SIG-M5 (cell line): ENCODE results near the gene CHRNA5.
"Not testable (repeated sequence)": the region's sequence is repeated elsewhere in the genome, so short reads cannot be mapped to it uniquely, and the experiment has no call there.

Experiments used
- DNase-seq: peaks from one replicate; lab custom pipeline; 2025; lab: John Stamatoyannopoulos, UW

Gene CHRNA5

DNA sequence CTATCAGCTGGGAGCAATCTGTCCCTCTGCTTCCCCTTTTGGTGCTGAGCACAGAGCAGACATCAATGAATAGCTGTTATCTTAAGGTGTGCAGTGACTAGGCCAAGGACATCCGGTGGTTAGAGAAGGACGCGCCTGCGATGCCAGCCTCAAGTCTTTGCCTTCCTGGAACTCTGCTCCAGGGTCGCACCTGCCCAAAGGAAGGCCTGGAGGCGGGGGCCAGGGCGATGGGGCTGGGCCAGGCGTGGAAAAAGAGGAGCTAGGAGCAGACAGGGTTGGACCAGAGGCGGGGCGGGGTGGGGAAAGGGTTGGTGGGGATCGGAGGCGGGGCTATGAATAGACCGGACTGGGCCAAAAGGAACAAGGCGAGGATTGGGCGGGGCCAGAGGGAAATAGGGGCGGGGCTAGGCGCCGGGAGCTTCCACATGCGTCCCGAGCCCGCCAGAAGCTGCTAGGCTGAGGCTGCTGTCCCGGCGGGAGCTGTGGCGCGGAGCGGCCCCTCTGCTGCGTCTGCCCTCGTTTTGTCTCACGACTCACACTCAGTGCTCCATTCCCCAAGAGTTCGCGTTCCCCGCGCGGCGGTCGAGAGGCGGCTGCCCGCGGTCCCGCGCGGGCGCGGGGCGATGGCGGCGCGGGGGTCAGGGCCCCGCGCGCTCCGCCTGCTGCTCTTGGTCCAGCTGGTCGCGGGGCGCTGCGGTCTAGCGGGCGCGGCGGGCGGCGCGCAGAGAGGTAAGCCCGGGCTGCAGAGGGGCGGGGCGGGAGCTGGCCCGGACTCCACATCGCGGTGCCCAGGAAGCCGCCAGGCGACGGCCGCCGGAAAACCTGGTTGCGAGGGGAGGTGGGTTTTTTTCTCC lies at the start of gene CHRNA5:
CHRNA5 (plus strand) TSS at position 424 of the 854 bp plus-strand sequence; CDS start at position 624, 200 bp downstream.
- DNase-seq = no peak

DNA sequence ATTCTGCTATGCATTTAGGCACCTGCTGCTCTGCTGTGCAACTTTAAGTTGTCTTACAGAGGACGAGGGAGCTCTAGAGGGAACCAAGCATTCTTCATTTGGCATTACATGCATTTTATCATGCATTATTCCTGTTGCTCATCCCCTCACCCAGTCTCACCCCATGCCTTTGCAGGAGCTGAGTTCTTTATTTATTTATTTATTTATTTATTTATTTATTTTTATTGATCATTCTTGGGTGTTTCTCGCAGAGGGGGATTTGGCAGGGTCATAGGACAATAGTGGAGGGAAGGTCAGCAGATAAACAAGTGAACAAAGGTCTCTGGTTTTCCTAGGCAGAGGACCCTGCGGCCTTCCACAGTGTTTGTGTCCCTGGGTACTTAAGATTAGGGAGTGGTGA lies 45.3 kb upstream of the CHRNA5 start:
- DNase-seq = not testable (repeated sequence)

DNA sequence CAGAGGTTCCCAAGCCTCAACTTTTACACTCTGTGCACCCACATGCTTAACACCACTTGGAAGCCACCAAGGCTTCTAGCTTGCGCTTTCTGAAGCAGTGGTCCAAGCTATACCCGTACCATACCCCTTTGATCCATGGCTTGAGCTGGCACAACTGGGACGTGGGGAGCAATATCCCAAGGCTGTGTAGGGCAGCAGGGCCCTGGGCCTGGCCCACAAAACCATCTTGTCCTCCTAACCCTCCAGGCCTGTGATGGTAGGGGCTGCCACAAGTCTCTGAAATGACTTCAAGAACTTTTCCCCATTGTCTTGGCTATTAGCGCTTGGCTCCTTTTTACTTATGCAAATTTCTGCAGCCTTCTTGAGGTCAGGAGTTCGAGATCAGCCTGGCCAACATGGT lies 41.1 kb upstream of the CHRNA5 start:
- DNase-seq = no peak

DNA sequence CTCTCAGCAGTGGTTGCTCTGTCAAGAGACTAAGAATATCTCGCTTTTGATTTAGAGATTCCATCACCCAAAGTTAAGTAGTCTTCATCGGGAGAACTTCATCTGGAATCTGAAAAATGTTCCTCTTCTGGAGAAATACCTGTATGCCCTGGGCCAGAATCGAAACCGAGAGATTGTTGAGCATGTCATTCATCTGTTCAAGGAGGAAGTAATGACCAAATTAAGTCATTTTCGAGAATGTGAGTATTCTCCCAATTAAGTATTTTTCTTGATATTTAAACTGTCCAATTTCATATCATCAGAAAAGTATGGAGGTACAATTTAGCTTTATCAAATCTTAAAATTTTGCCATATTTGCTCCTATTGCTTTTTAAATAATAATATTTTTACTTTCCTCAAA lies 38.0 kb upstream of the CHRNA5 start:
- no peak for DNase-seq

DNA sequence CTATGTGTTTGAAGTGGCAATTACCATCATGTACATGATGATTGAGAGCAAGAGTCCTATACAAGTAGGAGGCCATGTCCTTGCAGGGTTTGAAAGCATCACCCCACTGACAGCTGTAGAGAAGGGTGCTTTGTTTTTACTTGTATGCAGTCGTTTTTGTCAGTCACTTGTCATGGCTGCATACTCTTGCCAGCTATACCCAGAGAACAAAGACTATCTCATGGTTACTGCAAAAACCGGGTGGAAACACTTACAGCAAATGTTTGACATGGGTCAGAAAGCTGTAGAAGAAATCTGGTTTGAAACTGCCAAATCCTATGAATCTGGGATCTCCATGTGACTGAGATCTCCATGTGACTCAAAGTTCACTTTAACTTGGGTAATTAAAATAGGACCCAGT lies 32.0 kb upstream of the CHRNA5 start:
- no peak for DNase-seq

DNA sequence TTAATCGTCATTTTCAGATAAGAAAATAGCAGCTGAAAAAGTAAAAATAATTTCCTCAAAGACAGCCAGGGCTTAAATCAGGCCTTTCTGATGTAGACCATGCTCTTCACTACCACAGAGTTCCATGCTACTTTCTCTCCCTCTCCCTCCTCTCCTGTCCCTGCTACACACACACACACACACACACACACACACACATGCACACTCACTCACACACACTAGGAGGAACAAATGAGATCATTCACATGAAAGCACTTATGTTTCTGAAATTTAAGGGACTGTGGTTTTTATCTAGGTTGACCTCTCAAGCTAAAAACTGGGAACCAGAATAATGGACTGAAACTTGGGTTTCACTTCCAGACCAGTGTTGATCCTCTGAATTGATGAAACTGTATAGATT lies 29.2 kb upstream of the CHRNA5 start:
- no peak for DNase-seq

DNA sequence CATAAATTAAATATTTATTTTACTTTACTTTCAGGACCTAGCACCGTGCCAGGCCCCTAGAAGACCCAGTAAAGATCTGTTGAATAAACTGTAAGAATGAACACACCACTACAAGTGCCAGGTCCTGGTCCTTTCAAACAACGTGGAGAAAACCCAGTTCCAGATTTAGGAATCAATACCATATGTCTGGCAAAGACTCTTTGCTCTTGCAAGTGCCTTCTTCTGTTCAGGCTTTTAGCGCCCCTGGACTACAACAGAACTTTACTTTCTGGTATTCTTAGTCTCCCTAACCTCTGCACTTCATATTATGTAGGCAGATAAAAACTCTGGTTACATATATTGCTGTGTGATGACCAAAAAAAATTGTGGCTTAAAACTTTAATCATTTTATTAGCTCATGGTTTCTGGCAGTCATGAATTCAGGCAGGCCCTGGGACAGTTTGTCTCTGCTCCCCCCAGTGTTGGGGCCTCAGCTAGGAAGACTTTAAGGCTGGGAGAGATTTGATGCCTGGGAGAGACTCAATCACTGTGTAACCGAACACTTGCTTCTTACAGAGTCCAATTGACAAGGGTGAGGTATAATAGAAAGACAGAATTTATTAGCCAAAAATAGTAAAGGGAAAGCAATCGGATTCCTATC lies 27.9 kb upstream of the CHRNA5 start:
- no peak for DNase-seq

DNA sequence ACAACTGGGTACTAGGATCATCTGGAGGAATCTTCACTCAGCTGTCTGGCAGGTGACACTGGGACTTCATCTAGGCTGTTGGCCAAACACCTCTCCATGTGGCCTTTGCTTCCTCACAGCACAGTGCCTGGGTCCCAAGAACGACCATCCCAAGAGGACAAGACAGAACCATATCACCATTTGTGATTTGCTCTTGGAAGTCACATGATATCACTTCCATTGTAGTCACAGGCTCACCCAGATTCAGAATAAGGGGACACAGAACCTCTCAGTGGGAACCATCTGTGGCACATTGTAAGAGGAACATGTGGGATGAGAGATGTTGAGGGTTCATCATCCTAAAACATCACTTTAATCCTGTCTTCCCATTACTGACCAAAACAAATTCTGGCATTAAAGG lies 27.0 kb upstream of the CHRNA5 start:
- DNase-seq = no peak

DNA sequence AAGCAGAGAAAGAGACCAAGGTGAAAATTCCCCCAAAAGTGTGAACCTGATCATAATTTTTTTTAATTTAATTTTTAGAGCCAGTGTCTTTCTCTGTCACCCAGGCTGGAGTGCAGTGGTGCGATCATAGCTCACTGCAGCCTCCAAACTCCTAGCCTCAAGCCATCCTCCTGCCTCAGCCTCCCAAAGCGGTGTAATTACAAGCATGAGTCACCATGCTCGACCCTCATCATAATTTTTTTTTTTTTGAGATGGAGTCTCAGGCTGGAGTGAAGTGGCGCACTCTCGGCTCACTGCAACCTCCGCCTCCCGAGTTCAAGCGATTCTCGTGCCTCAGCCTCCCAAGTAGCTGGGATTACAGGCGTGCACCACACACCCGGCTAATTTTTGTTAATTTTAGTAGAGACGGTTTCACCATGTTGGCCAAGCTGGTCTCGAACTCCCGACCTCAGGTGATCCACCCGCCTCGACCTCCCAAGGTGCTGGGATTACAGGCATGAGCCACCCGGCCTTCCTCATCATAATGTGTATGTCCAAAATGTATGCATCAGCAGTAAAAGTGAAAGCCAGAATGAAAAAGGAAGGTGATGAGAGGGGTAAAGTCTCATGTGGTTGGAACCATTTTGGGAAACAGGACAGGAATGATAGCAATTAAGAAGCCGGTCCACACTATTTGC lies 25.7 kb upstream of the CHRNA5 start:
- not testable (repeated sequence) for DNase-seq

DNA sequence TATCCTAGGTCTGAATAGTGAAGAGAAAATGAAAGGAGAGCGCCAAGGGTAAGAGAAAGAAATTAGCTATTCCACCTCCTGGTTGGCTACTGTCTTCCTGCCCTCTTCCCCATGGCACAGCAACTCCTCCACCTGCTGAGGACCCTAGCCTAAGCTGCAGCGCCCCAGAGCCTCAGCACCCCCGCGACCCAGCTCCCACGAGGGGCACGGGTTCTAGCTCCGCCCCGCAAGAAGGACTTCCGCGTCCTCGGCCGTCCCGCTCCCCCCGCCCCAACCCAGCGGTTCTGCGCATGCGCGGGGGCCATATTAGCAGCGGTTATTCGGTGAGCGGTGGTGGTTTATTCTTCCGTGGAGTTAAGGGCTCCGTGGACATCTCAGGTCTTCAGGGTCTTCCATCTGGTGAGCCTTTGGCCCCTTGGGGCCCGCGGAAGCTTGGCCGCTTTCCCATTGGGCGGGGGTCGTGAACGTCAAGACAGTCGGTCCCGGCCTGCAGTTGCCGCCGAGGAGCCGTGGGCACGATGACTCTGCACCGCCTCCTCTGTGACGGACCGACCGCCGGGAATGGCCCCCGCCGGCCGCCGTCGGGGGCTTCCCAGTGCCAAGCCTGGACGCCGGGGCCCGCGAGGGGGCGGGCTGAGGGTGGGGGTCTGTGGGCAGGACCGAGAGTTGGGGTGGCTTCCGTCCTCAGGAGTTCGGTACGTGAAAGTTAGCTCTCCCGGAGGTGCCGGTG lies 25.0 kb upstream of the CHRNA5 start, which contains the start of gene PSMA4:
PSMA4 (plus strand) TSS at position 304 of the 730 bp plus-strand sequence. CDS start 1,484 bp downstream, outside the sequence.
- no peak for DNase-seq

DNA sequence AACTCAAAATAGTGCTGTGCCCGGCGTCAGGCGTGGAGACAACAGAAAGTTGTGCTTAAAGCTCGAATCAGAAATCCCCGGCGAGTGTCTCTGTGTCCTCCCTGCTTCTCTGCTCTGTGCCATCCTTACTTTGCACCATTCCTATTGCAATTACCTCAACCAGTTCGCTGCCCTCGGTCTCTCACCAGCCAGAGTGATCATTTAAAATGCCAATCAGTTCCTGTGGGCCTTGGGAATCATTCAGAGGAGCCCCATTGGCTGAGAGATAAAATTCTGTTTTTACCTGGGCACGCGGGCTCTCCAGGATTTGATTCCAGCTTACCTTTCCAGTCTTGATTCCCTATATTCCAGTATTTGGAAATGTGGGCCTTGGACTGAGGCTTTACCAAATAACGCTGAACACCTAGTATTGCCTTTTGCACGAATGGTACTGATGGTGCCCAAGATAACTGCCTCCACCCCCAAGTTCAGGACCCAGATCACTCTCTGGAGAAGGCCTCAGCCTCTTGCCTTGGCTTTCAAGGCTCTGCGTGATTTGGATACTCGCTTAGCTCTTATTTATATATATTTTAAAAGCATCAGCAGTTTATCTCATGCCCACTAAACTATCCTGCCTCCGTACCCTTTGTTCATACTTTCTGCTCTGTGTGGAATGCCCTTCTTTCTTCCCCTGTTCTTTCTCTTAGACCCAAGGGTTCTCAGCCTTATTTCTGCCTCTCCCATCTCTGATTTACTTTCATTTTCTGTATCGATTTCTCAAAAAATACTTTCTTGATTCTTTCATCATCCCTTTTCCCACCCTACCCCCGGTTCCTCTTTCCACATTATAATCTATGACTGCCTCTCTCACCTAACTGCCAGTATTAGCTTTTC lies 24.2 kb upstream of the CHRNA5 start:
- no peak for DNase-seq

DNA sequence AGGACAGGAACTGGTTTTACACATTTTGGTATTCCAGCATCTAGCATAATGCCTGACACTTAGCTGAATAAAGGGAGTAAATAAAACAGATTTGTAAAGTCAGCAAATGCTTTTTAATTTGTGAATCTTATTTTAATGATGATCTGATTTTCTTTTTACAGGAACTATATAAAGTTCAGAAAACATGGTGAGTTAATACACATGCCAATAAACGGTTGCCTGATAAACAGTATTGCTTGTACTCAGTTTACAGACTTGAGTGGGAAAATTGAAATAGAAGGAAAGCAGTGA lies 23.6 kb upstream of the CHRNA5 start:
- no peak for DNase-seq

DNA sequence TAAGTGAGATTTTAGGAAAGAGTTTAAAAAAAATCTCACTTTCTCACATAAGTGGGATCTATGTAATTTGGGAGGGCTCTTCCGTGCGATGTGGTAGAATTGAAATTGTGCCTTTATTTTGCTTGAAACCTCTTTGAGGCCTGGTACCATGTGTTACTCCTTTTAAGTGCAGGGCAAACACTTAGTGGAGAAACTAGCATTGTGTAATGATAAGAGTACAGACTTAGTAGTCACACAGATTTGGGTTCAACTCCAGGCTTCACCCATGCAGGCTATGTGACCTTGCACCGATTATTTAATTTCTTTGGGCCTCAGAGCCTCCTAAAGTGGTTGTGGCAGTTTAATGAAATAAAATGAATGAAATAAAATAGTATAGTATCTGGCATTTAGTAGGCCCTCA lies 22.7 kb upstream of the CHRNA5 start:
- DNase-seq = no peak

DNA sequence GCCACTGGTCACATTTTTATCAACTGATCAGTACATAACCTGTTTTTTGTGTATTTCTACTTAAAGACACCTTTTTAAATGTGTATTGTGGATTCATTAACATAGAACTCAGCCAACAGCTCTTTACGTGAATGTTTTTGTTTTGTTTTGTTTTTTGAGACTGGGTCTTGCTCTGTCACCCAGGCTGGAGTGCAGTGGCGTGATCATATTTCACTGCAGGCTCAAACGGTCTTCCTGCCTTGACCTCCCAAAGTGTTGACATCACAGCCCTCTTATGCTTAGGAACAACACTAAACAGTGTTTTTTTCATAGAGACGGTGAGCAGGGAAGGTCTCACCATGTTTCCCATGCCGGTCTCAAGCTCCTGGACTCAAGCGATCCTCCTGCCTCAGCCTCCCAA lies 15.1 kb upstream of the CHRNA5 start:
- DNase-seq = no peak

DNA sequence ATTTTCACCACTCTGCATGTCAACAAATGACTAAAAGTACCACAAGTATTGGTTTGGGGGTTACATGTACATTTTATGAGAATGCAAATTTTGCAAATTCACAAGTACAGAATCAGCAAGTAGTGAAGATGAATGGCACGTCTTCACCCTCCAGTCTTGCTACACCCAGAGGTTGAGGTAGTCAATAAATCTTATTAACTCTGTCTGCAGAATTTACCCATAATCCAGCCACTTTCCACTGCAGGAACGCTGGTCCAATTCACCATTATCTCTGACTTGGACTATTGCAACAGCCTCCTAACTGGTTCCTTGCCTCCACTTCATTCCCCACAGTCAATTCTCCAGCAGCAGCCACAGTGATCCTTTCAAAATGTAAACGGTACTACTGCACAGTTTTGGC lies 14.5 kb upstream of the CHRNA5 start:
- DNase-seq = no peak

DNA sequence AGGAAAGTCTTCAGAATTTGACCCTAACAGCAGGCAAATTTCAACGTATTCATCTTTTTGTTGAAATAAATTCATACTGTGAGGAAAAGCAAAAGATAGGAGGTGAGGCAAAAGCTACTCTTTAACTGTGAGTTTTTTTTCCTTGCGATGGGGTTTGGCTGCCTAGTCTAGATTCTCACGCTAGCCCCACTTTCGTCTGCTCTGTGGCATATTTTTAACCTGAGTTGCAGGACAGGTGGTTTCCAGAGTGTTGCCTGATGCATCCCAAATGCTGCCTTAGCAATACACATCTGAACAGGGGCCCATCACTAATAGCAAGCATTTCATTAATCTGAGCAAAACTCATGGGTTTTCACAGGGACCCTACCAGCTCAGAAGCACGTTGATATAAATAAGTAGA lies 13.4 kb upstream of the CHRNA5 start:
- no peak for DNase-seq

DNA sequence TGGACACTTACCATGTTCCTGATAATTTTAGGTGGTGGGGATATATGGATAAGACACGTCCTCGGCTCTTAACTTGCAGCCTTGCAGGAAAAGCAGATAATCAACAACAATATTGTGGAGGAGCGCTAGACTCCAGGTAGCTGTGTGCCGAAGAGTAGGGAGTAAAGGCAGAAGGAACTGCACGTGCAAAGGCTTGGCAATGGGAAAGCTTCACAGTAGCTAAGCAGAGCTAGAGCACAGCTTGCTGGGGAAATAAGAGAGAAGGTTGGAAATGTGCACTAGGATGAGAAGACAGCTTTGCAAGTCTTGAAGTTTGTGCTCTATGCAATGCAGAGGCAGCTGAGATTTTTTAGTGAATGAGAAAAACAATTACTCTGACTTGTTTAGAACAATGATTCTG lies 12.7 kb upstream of the CHRNA5 start:
- DNase-seq = no peak

DNA sequence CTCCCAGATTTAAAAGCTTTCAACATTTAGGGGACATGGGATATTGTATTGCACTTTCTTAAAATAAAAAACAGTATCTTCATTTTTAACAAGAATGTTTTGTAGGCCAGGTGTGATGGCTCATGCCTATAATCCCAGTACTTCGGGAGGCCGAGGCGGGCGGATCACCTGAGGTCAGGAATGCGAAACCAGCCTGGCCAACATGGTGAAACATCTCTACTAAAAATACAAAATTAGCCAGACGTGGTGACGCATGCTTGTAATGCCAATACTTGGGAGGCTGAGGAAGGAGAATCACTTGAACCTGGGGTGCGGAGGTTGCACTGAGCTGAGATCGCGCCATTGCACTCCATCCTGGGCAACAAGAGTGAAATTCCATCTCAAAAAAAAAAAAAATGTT lies 5.1 kb upstream of the CHRNA5 start:
- DNase-seq = not testable (repeated sequence)

DNA sequence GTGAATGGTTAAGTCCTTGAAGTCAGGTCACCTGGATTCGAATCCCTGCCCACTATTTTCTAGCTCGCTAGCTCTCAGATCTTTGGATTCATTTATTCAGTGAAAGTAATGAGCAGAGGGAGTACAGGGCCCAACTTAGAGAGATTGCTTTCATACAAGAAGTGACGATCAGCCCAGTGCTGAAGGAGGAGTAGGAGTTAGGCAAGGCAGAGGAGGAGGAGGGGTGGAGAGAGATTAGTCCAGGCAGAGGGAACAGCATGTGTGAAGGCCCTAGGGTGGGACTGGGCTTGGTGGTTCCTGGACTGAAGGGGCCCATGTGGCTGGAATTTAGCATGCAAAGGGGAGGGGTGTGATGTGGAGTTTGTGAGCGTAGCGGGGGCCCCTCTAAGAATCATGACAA lies 3.8 kb upstream of the CHRNA5 start:
- DNase-seq = no peak

DNA sequence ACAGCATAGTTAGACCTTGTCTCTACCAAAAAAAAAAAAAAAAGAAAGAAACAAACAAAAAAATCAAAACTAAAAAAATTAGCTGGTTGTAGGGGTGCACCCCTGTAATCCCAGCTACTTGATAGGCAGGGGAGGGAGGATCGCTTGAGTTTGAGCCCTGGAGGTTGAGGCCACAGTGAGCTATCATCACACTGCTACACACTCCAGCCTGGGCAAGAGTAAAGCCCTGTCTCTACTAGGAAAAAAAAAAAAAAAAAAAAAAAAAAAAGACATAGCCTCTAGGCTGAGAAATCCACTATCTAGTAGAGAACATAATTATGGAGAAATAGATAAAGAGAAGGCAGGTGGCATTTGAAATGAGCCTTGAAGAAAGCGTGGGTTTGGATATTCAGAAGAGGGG lies 2.2 kb upstream of the CHRNA5 start:
- DNase-seq = no peak

DNA sequence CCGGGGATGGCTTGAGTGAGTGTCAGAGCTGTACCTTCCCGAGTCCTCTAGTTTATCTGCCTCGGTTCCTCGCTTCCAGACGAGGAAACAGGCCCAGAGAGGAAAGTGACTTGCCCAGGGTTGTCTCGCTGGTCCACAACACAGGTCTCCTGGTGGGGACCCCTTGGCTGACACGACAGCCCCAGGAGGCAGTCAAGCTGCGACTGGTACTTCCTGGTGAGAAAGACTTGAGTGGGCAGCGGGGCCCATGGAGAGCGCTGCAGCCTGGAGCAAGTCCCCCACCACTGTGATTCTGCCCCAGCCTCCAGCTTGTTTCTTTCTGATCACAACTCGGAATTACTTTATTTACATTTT lies 600 bp upstream of the CHRNA5 start:
- no peak for DNase-seq
